ENCODE measurements around the gene VSIR.

VSIR gene

GRCh38 chr10:71747039-71747531 lies 26.2 kb downstream of the VSIR start:
- no peak for DNase-seq (ENCODE audit: low read depth in 2 of 2)

GRCh38 chr10:71746344-71747037 lies 26.8 kb downstream of the VSIR start:
- DNase-seq (ENCODE audit: low read depth in 2 of 2): no peak

GRCh38 chr10:71745664-71746250 lies 27.6 kb downstream of the VSIR start:
- DNase-seq (ENCODE audit: low read depth in 2 of 2): no peak

GRCh38 chr10:71744897-71745663 lies 28.2 kb downstream of the VSIR start:
- no peak for DNase-seq (ENCODE audit: low read depth in 2 of 2)

- DNase-seq (ENCODE audit: low read depth in 2 of 2): no peak
Measured at GRCh38 chr10:71743866-71744265, 29.5 kb downstream of the VSIR start.

- DNase-seq (ENCODE audit: low read depth in 2 of 2): no peak
Measured at GRCh38 chr10:71743089-71743838, 30.1 kb downstream of the VSIR start.

GRCh38 chr10:71742301-71743088 lies 30.8 kb downstream of the VSIR start:
- no peak for DNase-seq (ENCODE audit: low read depth in 2 of 2)

- no peak for DNase-seq (ENCODE audit: low read depth in 2 of 2)
Measured at GRCh38 chr10:71741671-71742070, 31.6 kb downstream of the VSIR start.

GRCh38 chr10:71741029-71741428 lies 32.3 kb downstream of the VSIR start:
- DNase-seq (ENCODE audit: low read depth in 2 of 2): no peak

- no peak for DNase-seq (ENCODE audit: low read depth in 2 of 2)
Measured at GRCh38 chr10:71740069-71740653, 33.2 kb downstream of the VSIR start.

- no peak for DNase-seq (ENCODE audit: low read depth in 2 of 2)
Measured at GRCh38 chr10:71739358-71739900, 33.9 kb downstream of the VSIR start.

GRCh38 chr10:71737834-71738197 lies 35.5 kb downstream of the VSIR start:
- no peak for DNase-seq (ENCODE audit: low read depth in 2 of 2)

- DNase-seq (ENCODE audit: low read depth in 2 of 2): no peak
Measured at GRCh38 chr10:71737001-71737833, 36.1 kb downstream of the VSIR start.

- no peak for DNase-seq (ENCODE audit: low read depth in 2 of 2)
Measured at GRCh38 chr10:71736570-71736952, 36.8 kb downstream of the VSIR start.

GRCh38 chr10:71735709-71736569 lies 37.4 kb downstream of the VSIR start:
- DNase-seq (ENCODE audit: low read depth in 2 of 2): peak; percentile 31 to 40

GRCh38 chr10:71734797-71735196 lies 38.5 kb downstream of the VSIR start:
- DNase-seq (ENCODE audit: low read depth in 2 of 2): no peak

- no peak for DNase-seq (ENCODE audit: low read depth in 2 of 2)
Measured at GRCh38 chr10:71731791-71732190, 41.5 kb downstream of the VSIR start.

GRCh38 chr10:71729161-71729636 lies 44.1 kb downstream of the VSIR start:
- no peak for DNase-seq (ENCODE audit: low read depth in 2 of 2)
